WTC11 (cell line): ENCODE measurements around the gene OR5T1. TPM values are rescaled to one million over a fixed set of nuclear protein-coding genes. Genes with fewer than 3 reads are reported as not detected.

ENCODE experiments used
- ATAC-seq: fragments of 200-7000 bp; cut with Tn5 transposase; 2 replicates; pipeline ENCODE4 v1.10.0; 2021; ENCODE audit warnings: mild to moderate bottlenecking, moderate library complexity
- CTCF ChIA-PET: fragments of 300-600 bp; sonication (Branson Sonifier 250); formaldehyde crosslinking; loops from one replicate; lab custom pipeline; 2021; ENCODE audit warnings: antibody characterized with exemption; lab: Charles Lee
- POLR2A ChIA-PET: fragments of 350-600 bp; sonication (Branson Sonifier 250); formaldehyde crosslinking; loops from one replicate; lab custom pipeline; 2021; ENCODE audit warnings: antibody characterized with exemption; lab: Charles Lee
- DNase-seq: peaks from one replicate; pipeline ENCODE4 v3.0.0; 2021; ENCODE audit warnings: low spot score
- H3K27ac Mint-ChIP-seq: 2 replicates; pipeline ENCODE4 v1.8.0; 2021; ENCODE audit warnings: mixed read lengths
- H3K27me3 Mint-ChIP-seq: 2 replicates; pipeline ENCODE4 v1.8.0; 2021; ENCODE audit warnings: low read depth, mild to moderate bottlenecking, moderate library complexity, mixed read lengths
- H3K36me3 Mint-ChIP-seq: 2 replicates; pipeline ENCODE4 v1.8.0; 2021; ENCODE audit warnings: mixed read lengths
- H3K4me1 Mint-ChIP-seq: 2 replicates; pipeline ENCODE4 v1.8.0; 2022; ENCODE audit warnings: mixed read lengths
- H3K4me3 Mint-ChIP-seq: 2 replicates; pipeline ENCODE4 v1.8.0; 2021; ENCODE audit warnings: mild to moderate bottlenecking, moderate library complexity, mixed read lengths
- H3K9me3 Mint-ChIP-seq: 2 replicates; pipeline ENCODE4 v1.8.0; 2021; ENCODE audit warnings: mixed read lengths
- AFF4 ChIP-seq: sonication (generic); formaldehyde crosslinking; IDR thresholded peaks from 2 replicates; pipeline ENCODE4 v1.8.1; 2023; ENCODE audit warnings: mild to moderate bottlenecking, missing genetic modification reagents, borderline replicate concordance
- CDX4 ChIP-seq: fragments of 250-450 bp; sonication (Bioruptor Pico); IDR thresholded peaks from 2 replicates; pipeline ENCODE4 v1.9.0; 2021; ENCODE audit warnings: moderate library complexity, mild to moderate bottlenecking, inconsistent platforms, borderline replicate concordance
- CREM ChIP-seq: sonication (generic); formaldehyde crosslinking; IDR thresholded peaks from 2 replicates; pipeline ENCODE4 v1.8.1; 2022; ENCODE audit warnings: mild to moderate bottlenecking, missing genetic modification reagents, moderate library complexity
- ELF4 ChIP-seq: sonication (generic); formaldehyde crosslinking; IDR thresholded peaks from 2 replicates; pipeline ENCODE4 v1.8.1; 2022; ENCODE audit warnings: low read depth, mild to moderate bottlenecking, moderate library complexity, missing genetic modification reagents
- ETV6 ChIP-seq: sonication (generic); formaldehyde crosslinking; IDR thresholded peaks from 2 replicates; pipeline ENCODE4 v1.8.1; 2022; ENCODE audit warnings: mild to moderate bottlenecking, missing genetic modification reagents
- FOXJ3 ChIP-seq: sonication (generic); formaldehyde crosslinking; IDR thresholded peaks from 2 replicates; pipeline ENCODE4 v1.9.0; 2021; ENCODE audit warnings: missing genetic modification reagents, mild to moderate bottlenecking, borderline replicate concordance
- FOXP1 ChIP-seq: sonication (generic); formaldehyde crosslinking; IDR thresholded peaks from 2 replicates; pipeline ENCODE4 v1.8.0; 2022; ENCODE audit warnings: missing genetic modification reagents, mild to moderate bottlenecking, moderate library complexity, borderline replicate concordance
- GABPB1 ChIP-seq: sonication (generic); formaldehyde crosslinking; IDR thresholded peaks from 2 replicates; pipeline ENCODE4 v1.8.1; 2023; ENCODE audit warnings: mild to moderate bottlenecking, missing genetic modification reagents
- GRHL2 ChIP-seq: fragments of 250-450 bp; sonication (Bioruptor Pico); IDR thresholded peaks from 2 replicates; pipeline ENCODE4 v1.8.0; 2022; ENCODE audit warnings: mild to moderate bottlenecking, moderate library complexity; ENCODE audit not compliant: insufficient replicate concordance, severe bottlenecking
- JUN ChIP-seq: sonication (generic); formaldehyde crosslinking; IDR thresholded peaks from 2 replicates; pipeline ENCODE4 v1.8.0; 2023; ENCODE audit warnings: mild to moderate bottlenecking, missing genetic modification reagents
- KAT7 ChIP-seq: sonication (generic); formaldehyde crosslinking; IDR thresholded peaks from 2 replicates; pipeline ENCODE4 v1.8.1; 2023; ENCODE audit warnings: missing genetic modification reagents, mild to moderate bottlenecking, borderline replicate concordance
- NR3C1 ChIP-seq: sonication (generic); formaldehyde crosslinking; conservative IDR thresholded peaks from 2 replicates; pipeline ENCODE4 v1.8.1; 2023; ENCODE audit warnings: low read depth, mild to moderate bottlenecking, missing genetic modification reagents
- OVOL2 ChIP-seq: fragments of 250-450 bp; sonication (Bioruptor Pico); IDR thresholded peaks from 2 replicates; pipeline ENCODE4 v1.9.0; 2021; ENCODE audit warnings: mild to moderate bottlenecking, borderline replicate concordance
- SMAD4 ChIP-seq: sonication (generic); formaldehyde crosslinking; IDR thresholded peaks from 2 replicates; pipeline ENCODE4 v1.8.0; 2022; ENCODE audit warnings: mild to moderate bottlenecking, missing genetic modification reagents
- SP1 ChIP-seq: sonication (generic); formaldehyde crosslinking; conservative IDR thresholded peaks from 2 replicates; pipeline ENCODE4 v1.8.1; 2022; ENCODE audit warnings: missing genetic modification reagents
- ZMAT4 ChIP-seq: fragments of 250-450 bp; sonication (Bioruptor Pico); IDR thresholded peaks from 2 replicates; pipeline ENCODE4 v1.9.0; 2021; ENCODE audit warnings: mild to moderate bottlenecking
- ZNF416 ChIP-seq: fragments of 250-450 bp; sonication (Bioruptor Pico); IDR thresholded peaks from 2 replicates; pipeline ENCODE4 v1.9.0; 2021; ENCODE audit warnings: mild to moderate bottlenecking, inconsistent platforms
- ZNF425 ChIP-seq: fragments of 250-450 bp; sonication (Bioruptor Pico); conservative IDR thresholded peaks from 2 replicates; pipeline ENCODE4 v1.9.0; 2021; ENCODE audit warnings: mild to moderate bottlenecking
- total RNA-seq: library from RNA; stranded (reverse); gene quantifications from 3 replicates; pipeline ENCODE4 v1.2.3, GENCODE V29; 2021

The OR5T1 gene
- total RNA-seq, 1 experiment from 2014 or later: not detected

GRCh38 chr11:56251954-56252353 is 22.0 kb upstream of the OR5T1 start, which contains the start of gene OR5T3 (continued):
- TF ChIP-seq JUN (CRISPR knock-in tag): no peak
- TF ChIP-seq SP1 (CRISPR knock-in tag): no peak
- no peak for TF ChIP-seq NR3C1 (CRISPR knock-in tag)
- no peak for TF ChIP-seq KAT7 (CRISPR knock-in tag)
- no peak for TF ChIP-seq CDX4 (CRISPR knock-in tag)
- no peak for TF ChIP-seq GRHL2 (CRISPR knock-in tag)
- no peak for TF ChIP-seq ETV6 (CRISPR knock-in tag)
- no peak for TF ChIP-seq GABPB1 (CRISPR knock-in tag)
- TF ChIP-seq ELF4 (CRISPR knock-in tag): no peak
- no peak for TF ChIP-seq OVOL2

- Mint-ChIP-seq H3K4me1 (peaks cover 8% of the 10 kb centered on the region; the same call in 1 of the 2 replicates), H3K9me3 (peaks cover 17% of the 10 kb centered on the region), H3K27ac (no peak overlapping the region), H3K4me3 (no peak overlapping the region)
- DNase-seq (no peak), ATAC-seq (no peak)
- ChIA-PET POLR2A (interaction anchor here (0.6 kb wide), 1 partner anchor 27 kb away, joined by 3 read pairs; no protein-coding TSS in a partner anchor), CTCF (no interaction called here)
- no peak for TF ChIP-seq SMAD4 (CRISPR knock-in tag)
- TF ChIP-seq CDX4 (CRISPR knock-in tag): no peak
- TF ChIP-seq ZNF416 (CRISPR knock-in tag): no peak
- no peak for TF ChIP-seq FOXP1 (CRISPR knock-in tag)
- no peak for TF ChIP-seq ZNF425 (CRISPR knock-in tag)
- TF ChIP-seq AFF4 (CRISPR knock-in tag): no peak
- no peak for TF ChIP-seq ZMAT4 (CRISPR knock-in tag)
- no peak for TF ChIP-seq FOXJ3 (CRISPR knock-in tag)
- TF ChIP-seq CREM: no peak
- TF ChIP-seq, all 79 proteins: peak for 0
- no peaks in the 10 kb centered on the region; the same call in 1 of the 2 replicates for H3K36me3 Mint-ChIP-seq
- H3K27me3 Mint-ChIP-seq: no peaks in the 10 kb centered on the region; the same call in 1 of the 2 replicates
These were observed 2.9 kb upstream of the OR5T1 start for GRCh38 chr11:56271092-56271491.
